Subcutaneous adipose tissue (tissue), 4 donors: ENCODE data around the gene ADCYAP1. TPM values are rescaled to one million over a fixed set of nuclear protein-coding genes. Genes with fewer than 3 reads are reported as not detected.

Experiments used
- total RNA-seq, 4 donors: library from RNA; depleted of rRNA; stranded (reverse); fragments of >200 nt; gene quantifications; one replicate each; pipeline ENCODE4 v1.1.0, GENCODE V29; 2016
- TF ChIP-seq, protein P1 (sequence below): fragments of 450-650 bp; IDR thresholded peaks from one replicate; pipeline ENCODE4 v1.5.1; 2016; ENCODE audit warnings: low read depth, mild to moderate bottlenecking, control low read depth, antibody characterized with exemption, moderate library complexity

ADCYAP1 gene
- total RNA-seq, 4 donors from 2014 or later, result 0.68 to 2.4 (median 1.1) TPM; not detected in 1

DNA sequence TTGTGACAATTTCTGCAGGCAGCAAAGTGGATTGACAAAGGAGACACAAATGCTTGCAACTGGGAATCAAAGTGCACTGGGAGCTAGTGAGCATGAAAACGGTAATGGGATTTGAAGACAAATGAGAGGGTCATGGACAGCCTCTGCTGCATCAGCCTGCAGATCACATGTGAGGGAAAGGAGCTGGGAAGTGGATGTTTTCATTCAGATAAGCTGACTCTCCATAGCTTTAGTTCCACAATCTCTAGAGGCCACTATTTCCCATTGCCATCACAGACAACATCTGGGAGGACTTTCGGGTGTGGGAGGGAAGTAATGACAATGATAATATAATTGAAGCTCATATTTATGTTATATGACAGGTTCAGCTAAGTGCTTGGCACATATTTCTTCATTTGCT, 28.4 kb downstream of the ADCYAP1 start:
- TF ChIP-seq, protein P1, sequence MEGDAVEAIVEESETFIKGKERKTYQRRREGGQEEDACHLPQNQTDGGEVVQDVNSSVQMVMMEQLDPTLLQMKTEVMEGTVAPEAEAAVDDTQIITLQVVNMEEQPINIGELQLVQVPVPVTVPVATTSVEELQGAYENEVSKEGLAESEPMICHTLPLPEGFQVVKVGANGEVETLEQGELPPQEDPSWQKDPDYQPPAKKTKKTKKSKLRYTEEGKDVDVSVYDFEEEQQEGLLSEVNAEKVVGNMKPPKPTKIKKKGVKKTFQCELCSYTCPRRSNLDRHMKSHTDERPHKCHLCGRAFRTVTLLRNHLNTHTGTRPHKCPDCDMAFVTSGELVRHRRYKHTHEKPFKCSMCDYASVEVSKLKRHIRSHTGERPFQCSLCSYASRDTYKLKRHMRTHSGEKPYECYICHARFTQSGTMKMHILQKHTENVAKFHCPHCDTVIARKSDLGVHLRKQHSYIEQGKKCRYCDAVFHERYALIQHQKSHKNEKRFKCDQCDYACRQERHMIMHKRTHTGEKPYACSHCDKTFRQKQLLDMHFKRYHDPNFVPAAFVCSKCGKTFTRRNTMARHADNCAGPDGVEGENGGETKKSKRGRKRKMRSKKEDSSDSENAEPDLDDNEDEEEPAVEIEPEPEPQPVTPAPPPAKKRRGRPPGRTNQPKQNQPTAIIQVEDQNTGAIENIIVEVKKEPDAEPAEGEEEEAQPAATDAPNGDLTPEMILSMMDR, result no peak

DNA sequence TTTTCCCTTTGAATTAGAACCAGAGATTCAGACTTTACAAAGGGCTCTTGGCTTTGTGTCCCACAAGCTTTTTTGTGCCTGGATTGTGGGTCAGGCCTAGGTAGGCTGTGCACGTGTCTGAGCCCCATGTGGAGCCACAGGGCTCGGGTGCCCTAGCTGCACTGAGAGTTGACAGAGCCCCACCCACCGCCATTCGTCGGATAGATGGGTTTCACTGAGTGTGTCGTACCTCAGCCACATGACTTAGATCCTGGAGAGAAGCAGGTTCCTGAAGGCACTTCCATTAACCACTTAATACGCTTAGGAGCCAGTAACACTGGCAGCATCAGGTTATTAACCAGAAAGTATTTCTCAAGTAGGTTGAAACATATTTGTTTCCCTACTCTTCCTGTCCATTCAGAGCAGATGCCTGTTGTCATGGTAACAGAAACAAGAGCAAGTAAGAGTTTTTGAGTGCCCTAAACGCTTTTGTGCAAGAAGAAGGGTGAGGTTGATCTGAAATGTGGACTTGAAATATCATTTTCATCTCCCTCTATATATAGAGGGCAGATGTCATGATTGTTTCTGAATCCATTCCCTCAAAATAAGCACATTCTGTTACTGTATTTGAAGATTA, 30.0 kb downstream of the ADCYAP1 start:
- TF ChIP-seq, protein P1, result no peak

GRCh38 chr18:936941-937340, 32.3 kb downstream of the ADCYAP1 start:
- TF ChIP-seq, protein P1, result no peak

DNA sequence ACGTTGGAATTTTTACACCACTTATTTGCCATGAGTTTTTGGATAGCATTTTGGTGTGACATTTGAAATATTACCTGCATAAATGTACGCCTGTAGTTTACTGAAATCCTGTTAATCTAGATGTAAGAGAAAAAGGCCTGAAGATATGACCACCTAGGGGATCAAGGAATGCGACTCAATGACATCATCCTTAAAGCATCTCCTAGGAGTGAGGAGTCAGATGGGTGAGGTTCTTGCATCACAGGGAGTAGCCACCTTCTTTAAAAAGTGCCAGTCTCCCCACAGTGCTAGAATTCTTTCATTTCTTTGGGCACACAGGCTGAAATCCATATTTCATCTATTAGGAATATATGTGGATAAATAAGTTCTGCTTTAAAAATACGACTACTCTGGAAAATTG, 34.5 kb downstream of the ADCYAP1 start:
- TF ChIP-seq, protein P1, result no peak

DNA sequence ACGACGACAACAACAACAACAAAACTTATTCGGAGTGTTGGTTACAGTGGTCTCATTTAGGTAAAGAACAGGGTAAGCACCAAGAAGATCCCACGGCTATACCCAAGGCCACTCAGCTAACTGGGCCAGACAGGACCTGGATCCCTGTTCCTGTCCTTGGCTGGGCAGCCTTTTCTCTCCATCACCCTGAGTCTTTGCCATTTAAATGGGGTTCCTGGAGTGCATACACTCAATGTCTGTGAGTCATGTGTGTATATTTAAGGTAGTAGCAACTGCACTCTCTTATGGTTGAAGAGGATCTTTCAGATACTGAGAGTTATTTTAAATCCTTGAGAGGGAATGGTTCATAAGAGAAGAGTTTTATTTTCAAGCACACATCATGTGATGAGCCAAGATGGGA, 35.3 kb downstream of the ADCYAP1 start:
- TF ChIP-seq, protein P1, result no peak

DNA sequence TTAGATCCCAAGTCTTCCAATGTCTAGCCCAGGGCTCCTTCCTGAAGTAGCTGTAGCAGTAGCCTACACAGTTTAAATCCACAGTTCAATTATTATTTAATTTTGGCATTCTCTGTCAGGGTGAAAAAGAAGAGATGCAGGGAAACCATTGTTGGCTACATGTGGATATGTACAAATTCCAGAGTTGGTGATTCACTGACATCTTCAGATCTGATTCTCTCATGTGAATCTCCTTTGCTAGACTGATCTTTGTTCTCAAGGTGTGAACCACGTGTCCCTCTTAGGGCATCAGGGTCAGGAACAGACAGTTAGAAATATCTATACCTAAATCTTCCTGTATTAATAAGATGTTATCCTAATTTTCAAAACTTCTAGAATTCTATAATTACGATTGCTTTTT, 36.7 kb downstream of the ADCYAP1 start:
- TF ChIP-seq, protein P1, result no peak

GRCh38 chr18:944440-944839, 39.8 kb downstream of the ADCYAP1 start:
- TF ChIP-seq, protein P1, result no peak
